Glomerular endothelial cell (primary cell): ENCODE data around the gene CCL20. TPM values are rescaled to one million over a fixed set of nuclear protein-coding genes. Genes with fewer than 3 reads are reported as not detected.
"Not testable (repeated sequence)": the region's sequence is repeated elsewhere in the genome, so short reads cannot be mapped to it uniquely, and the experiment has no call there.

Source experiments
- DNase-seq: peaks from one replicate; pipeline ENCODE4 v3.0.0-alpha.2; 2011; ENCODE audit warnings: low read depth, low spot score; ENCODE audit errors: extremely low read depth
- total RNA-seq: library from RNA; depleted of rRNA; stranded (reverse); fragments of >200 nt; gene quantifications from 2 replicates; pipeline ENCODE4 v1.2.3, GENCODE V29; 2015

CCL20 gene
- total RNA-seq, 1 donor from 2014 or later, result 6.0 TPM

DNA sequence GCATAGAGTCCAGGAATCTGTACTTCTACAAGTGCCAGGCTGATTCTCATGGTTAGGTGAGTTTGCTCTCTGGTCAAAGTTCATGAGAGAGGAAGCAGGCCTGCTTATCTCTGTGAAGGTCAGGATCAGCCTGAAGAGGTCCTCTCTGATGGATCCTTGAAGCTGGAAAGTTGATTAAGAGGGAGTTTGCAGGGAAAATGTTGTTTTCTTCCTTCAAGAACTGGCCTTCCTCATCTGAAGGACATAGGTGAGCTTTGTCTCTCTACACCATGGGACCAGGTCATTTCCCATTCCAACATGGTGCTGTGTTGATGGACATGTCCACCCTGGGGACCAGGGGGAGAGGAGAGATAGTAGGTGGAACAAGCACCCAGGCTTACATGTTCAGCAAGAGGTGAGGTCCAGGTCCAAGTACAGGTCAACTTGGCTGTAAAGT, 14.9 kb downstream of the CCL20 start:
- DNase-seq, result no peak

GRCh38 chr2:227829337-227829736, 15.7 kb downstream of the CCL20 start:
- DNase-seq, result no peak

GRCh38 chr2:227834423-227834822, 20.8 kb downstream of the CCL20 start:
- no peak for DNase-seq

- no peak for DNase-seq
Measured at GRCh38 chr2:227834916-227835650, 21.4 kb downstream of the CCL20 start.

DNA sequence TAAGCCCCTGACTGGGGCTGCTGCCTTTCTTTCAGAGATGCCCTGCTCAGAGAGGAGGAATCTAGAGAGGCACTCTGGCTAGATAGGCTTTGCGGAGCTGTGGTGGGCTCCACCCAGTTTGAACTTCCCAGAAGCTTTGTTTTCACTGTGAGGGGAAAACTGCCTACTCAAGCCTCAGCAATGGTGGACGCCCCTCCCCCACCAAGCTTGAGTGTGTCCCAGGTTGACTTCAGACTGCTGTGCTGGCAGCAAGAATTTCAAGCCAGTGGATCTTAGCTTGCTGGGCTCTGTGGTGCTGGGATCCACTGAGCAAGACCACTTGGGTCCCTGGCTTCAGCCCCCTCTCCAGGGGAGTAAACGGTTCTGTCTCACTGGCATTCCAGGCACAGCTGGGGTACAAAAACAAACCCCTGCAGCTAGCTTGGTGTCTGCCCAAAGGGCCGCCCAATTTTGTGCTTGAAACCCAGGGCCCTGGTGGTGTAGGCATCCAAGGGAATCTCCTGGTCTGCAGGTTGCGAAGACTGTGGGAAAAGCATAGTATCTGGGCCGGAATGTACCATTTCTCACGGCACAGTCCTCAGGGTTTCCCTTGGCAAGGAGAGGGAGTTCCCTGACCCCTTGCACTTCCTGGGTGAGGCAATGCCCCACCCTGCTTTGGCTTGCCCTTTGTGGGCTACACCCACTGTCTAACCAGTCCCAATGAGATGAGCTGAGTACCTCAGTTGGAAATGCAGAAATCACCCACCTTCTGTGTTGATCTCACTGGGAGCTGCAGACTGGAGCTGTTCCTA, 25.9 kb downstream of the CCL20 start:
- DNase-seq, result not testable (repeated sequence)

DNA sequence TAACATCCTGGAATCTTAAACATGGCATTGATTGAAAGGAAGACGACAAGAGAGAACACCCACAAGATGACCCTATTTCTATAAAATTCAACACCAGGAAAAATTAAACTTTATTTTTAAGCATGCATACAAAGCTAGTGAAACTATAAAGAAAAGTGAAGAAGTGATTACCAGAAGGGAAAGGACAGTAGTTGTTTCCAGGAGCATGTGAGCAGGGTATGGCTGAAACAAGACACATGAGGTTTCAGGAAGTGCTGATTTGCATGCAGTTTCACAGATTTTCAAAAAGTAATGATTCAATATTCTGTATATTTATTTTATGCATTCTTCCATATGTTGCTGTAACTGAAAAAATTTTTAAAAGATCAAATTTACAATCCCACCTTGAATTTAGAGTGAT, 33.2 kb downstream of the CCL20 start:
- DNase-seq, result no peak

- DNase-seq, result no peak
Measured at GRCh38 chr2:227848146-227848545, 34.5 kb downstream of the CCL20 start.

DNA sequence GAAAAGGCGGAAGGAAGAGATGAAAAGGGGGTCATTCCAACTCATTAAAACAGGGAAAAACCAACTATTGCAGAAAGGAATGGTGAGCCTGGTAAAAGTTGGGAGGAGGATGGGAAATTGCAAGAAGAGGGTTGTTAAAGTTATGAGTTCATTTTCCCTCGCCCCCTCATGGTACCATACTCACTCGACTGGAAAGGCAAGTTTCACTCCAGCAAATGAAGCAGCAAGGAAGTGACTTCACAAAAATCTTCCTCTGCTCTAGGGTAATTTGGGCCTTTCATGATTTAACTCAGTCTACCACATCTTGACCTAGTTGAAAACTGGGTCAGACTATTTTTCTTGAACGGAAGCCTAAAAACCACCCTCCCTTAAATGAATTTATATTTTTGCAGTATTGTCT, 34.9 kb downstream of the CCL20 start:
- no peak for DNase-seq

DNA sequence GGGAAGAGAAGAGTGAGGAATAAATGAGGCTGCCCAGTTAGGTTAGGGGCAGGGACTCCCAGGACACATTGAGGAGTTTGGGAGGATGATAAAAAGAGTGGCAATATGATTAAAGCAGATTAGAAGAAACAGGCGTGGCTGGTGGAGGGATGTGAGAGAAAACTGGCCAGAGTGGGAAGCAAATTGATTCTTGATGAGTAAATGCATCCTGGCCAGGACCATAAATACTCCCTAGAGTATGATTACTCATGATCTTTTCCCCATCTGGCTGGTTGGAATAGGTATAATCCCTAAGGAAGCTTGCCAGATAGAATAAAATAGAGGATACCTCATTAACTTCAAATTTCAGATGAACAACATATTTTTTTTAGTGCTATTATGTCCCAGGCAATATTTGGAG, 36.3 kb downstream of the CCL20 start:
- DNase-seq, result no peak

GRCh38 chr2:227853204-227853629, 39.6 kb downstream of the CCL20 start:
- DNase-seq, result no peak

DNA sequence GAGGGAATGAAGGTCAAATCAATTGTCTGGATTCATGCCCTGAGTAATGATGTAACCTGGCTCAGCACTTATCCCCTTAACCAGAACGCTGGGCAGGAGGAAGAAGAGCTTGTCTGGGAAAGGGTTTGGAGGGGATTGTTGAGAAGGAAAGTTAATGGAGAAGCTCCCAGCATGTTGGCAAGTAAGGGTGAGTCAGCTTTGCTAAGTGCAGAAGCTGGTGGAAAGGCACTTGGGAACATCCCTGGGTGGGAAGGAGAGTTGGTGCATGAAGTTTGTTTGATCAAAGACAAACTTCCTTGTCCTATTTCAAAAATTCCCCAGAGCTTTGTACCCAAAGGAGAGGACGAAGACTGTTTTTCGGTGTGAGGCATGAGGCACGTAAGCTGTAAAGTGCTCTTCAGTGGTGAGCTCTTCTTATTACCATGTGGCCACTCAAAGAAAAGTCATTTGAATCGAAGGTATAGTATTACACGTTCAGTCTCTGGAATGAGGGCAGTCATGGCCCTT, 40.2 kb downstream of the CCL20 start:
- no peak for DNase-seq

GRCh38 chr2:227855440-227855839, 41.8 kb downstream of the CCL20 start:
- DNase-seq, result no peak

GRCh38 chr2:227856697-227857096, 43.1 kb downstream of the CCL20 start:
- no peak for DNase-seq

DNA sequence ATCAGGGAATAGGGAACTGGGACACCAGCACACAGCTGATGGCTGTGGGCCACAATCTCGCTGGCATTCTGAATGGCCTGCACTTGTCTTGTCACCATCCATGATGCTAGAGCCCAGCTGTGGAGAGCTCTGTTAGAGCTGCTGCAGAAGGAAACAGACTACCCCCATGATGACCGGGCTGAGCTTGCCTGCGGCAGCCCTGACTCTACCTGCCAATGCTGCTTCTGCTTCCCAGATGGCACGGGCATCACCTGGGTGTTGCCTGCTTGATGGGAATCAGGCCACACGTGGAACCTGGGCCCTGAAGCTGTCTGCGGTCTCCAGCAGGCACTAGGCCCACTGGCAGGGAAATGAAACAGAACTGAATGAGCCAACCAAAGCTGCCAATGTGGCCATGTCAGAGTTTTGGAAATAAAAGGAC, 46.6 kb downstream of the CCL20 start:
- DNase-seq, result no peak

DNA sequence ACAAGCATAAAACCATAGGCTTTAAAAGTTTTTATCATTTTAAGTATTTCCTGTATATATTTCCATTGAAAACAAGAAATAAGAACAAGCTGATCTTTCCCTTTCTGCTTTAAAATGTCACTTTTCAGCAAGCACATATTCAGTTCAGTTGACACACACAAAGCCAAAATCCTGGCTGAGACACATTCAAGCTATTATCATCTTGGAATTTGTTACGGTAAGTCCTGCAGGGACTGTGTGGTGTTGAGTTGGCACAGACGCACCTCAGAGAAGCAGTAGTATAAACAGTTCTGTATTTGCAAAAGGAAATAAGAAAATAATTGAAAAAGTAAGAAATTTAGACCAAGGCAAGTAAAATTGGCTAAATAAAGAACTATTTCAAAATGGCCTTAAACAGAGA, 47.4 kb downstream of the CCL20 start:
- no peak for DNase-seq

- DNase-seq, result peak; percentile 60
Measured at GRCh38 chr2:227862227-227862740, 48.6 kb downstream of the CCL20 start.

GRCh38 chr2:227862741-227863588, 49.3 kb downstream of the CCL20 start:
- peak; percentile 51 for DNase-seq

DNA sequence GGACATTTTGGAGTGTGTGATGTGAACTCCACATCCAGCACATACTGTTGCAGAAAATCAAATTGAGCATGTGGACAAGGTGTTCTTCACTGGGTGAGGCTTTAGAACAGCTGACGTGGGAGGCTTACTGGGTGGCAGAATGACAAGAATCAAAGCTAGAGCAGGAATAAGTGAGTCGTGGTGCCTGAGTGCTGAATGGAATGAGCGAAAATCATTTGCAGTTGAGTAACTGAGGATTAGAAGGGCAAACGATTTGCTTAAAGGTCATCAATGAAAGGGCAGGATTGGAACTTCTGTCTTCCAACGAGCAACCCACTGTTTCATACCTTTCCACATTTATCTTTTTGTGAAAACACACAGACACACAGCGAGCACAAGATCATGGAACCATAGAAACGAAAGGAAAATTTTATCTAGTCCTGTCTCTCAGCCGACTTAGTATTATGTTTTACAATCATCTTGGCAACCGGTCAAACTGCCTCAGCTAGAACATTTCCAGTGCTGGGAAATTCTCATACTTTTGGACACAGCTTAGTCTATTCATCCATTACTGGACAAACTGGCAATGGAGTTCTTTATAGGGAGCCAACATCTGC, 50.6 kb downstream of the CCL20 start:
- DNase-seq, result no peak

DNA sequence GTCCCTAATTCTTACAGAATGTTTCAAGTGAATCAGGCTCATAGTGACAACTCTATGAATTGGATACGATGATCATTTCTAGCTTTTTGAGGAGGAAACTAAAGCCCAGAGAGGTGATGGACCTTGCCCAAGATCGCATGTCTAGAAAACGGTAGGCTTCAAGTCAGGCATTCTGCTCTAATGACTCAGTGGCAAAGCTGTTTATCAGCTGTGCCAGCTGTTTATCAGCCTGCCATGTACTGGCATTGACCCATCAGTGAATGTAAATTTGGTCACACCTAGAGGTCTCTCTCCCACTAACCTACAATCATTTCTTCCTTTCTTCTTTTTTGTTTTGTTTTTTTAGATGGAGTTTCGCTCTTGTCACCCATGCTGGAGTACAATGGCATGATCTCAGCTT, 51.6 kb downstream of the CCL20 start:
- no peak for DNase-seq
